Measurements from ENCODE around the gene MAOA. TPM values are rescaled to one million over a fixed set of nuclear protein-coding genes. Genes with fewer than 3 reads are reported as not detected.

Gene MAOA
- total and polyA plus RNA-seq, 2 donors (not counting 1 experiment from before 2014, with no cell fraction given): 0.05 TPM; not detected in 1

DNA sequence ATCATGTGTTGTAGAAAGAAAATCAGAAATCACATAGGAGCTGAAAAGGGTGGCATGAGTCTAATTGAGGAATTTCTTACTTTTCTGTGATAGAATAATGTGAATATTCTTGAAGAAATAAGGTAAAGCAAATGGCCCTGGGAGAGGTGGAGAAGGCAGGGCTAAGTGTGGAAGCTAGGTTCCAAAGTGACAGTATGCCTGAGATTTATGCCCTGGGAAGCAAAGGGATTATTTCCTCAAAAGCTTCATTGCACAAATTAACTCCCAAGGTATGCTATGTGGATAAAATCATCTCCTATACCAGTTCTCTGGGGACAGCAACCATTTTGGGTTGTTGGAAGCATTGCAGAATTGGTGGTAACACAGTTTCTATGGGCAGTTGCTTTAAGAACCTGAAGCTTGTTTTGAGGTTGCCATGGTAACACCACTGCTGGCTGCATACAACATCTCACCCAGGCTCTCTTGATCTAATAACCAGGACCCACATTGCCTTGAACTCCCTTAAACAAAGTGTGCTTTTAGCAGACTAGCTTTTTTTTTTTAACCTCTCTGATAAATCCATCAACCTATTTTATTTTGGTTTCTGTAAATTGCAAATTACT is 21.0 kb downstream of the MAOA start:
- Mint-ChIP-seq H3K4me1 (no peaks in the 10 kb centered on the region), H3K27me3 (peaks cover 6% of the 10 kb centered on the region), H3K4me3 (no peak overlapping the region), H3K27ac (no peak overlapping the region), H3K9me3 (ENCODE audit: insufficient read depth) (no peaks in the 10 kb centered on the region)
- H3K9ac ChIP-seq (ENCODE audit: low read length): no peak overlapping the region
- ChIA-PET POLR2A (no interaction called here), CTCF (no interaction called here)
- H3K27me3 ChIP-seq (replicated peaks in 1 of 4; ENCODE audit: control extremely low read depth in 1 of 4, control insufficient read depth in 3 of 4, insufficient read depth in 4 of 4, low read length in 3 of 4): peaks cover 0 to 6% (median 0%) of the 10 kb centered on the region in 4 experiments
- H3K27ac ChIP-seq (ENCODE audit: low read length in 2 of 2): no peak overlapping the region
- no peak for ATAC-seq (ENCODE audit: low read depth)
- intact Hi-C loops (cut with micrococcal nuclease): no loop called here
- H3K36me3 ChIP-seq (replicated peaks in 1 of 2; ENCODE audit: control extremely low read depth in 1 of 2, control insufficient read depth in 1 of 2, extremely low read depth in 1 of 2, insufficient read depth in 2 of 2, low read length in 1 of 2): no peaks in the 10 kb centered on the region
- no peaks in the 10 kb centered on the region for H3K4me1 ChIP-seq (ENCODE audit: control insufficient read depth in 2 of 2, insufficient read depth in 2 of 2, low read length in 2 of 2)
- no peaks in the 10 kb centered on the region for H3K9me3 ChIP-seq (ENCODE audit: control extremely low read depth in 1 of 3, control insufficient read depth in 2 of 3, insufficient read depth in 1 of 3, low read length in 2 of 3)
- H3K4me3 ChIP-seq (ENCODE audit: control extremely low read depth in 1 of 5, extremely low read depth in 1 of 5, insufficient read depth in 1 of 5, low read depth in 2 of 5, low read length in 4 of 5): no peak overlapping the region
- no peaks in the 10 kb centered on the region for H4K20me1 ChIP-seq (ENCODE audit: control insufficient read depth, insufficient read depth, low read length, poor library complexity, severe bottlenecking)
- no peak for DNase-seq
- H3K79me2 ChIP-seq (ENCODE audit: control insufficient read depth, insufficient read depth, low read length): no peaks in the 10 kb centered on the region
- no peak overlapping the region for H2AFZ ChIP-seq (ENCODE audit: insufficient read depth, low read depth, low read length, poor library complexity, severe bottlenecking)
- no peak overlapping the region for H3K4me2 ChIP-seq (replicated peaks; ENCODE audit: low read depth, low read length, poor library complexity, severe bottlenecking)
- no peak for TF ChIP-seq EZH2 (IDR thresholded peaks at IDR 0.05; ENCODE audit: borderline replicate concordance, insufficient read depth, low read depth, low read length, poor library complexity, severe bottlenecking)
- TF ChIP-seq, protein P1, sequence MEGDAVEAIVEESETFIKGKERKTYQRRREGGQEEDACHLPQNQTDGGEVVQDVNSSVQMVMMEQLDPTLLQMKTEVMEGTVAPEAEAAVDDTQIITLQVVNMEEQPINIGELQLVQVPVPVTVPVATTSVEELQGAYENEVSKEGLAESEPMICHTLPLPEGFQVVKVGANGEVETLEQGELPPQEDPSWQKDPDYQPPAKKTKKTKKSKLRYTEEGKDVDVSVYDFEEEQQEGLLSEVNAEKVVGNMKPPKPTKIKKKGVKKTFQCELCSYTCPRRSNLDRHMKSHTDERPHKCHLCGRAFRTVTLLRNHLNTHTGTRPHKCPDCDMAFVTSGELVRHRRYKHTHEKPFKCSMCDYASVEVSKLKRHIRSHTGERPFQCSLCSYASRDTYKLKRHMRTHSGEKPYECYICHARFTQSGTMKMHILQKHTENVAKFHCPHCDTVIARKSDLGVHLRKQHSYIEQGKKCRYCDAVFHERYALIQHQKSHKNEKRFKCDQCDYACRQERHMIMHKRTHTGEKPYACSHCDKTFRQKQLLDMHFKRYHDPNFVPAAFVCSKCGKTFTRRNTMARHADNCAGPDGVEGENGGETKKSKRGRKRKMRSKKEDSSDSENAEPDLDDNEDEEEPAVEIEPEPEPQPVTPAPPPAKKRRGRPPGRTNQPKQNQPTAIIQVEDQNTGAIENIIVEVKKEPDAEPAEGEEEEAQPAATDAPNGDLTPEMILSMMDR (IDR thresholded peaks at IDR 0.05): no peak

DNA sequence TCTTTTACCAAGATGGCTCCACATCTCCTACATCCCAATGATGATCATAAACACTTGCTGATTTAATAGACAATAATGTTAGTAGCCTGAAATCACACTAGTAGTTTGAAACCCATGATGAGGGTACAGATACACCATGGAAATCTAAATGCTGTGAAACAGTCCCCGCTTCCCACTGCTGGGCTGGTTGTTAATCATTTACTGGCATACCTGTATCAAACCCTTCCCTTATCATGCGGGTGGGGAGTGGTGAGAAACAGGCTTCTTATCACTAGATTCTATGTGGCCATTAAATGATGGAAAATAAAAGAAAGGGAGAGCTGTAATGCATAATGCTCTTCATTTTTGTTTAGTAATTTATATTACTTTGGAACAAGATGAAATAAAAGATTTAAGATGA is 21.9 kb downstream of the MAOA start:
- CTCF ChIA-PET: no interaction called here
- H3K4me1 ChIP-seq (ENCODE audit: control insufficient read depth in 2 of 2, insufficient read depth in 2 of 2, low read length in 2 of 2): no peaks in the 10 kb centered on the region
- H3K9ac ChIP-seq (ENCODE audit: low read length): no peak overlapping the region
- H3K4me2 ChIP-seq (replicated peaks; ENCODE audit: low read depth, low read length, poor library complexity, severe bottlenecking): no peak overlapping the region
- H4K20me1 ChIP-seq (ENCODE audit: control insufficient read depth, insufficient read depth, low read length, poor library complexity, severe bottlenecking): no peaks in the 10 kb centered on the region
- H3K27me3 ChIP-seq (replicated peaks in 1 of 4; ENCODE audit: control extremely low read depth in 1 of 4, control insufficient read depth in 3 of 4, insufficient read depth in 4 of 4, low read length in 3 of 4): peaks cover 0 to 6% (median 0%) of the 10 kb centered on the region in 4 experiments
- Mint-ChIP-seq H3K9me3 (ENCODE audit: insufficient read depth) (no peaks in the 10 kb centered on the region), H3K27ac (no peak overlapping the region), H3K4me1 (no peaks in the 10 kb centered on the region), H3K4me3 (no peak overlapping the region), H3K27me3 (peaks cover 6% of the 10 kb centered on the region)
- H2AFZ ChIP-seq (ENCODE audit: insufficient read depth, low read depth, low read length, poor library complexity, severe bottlenecking): no peak overlapping the region
- POLR2A ChIA-PET: no interaction called here
- no peaks in the 10 kb centered on the region for H3K9me3 ChIP-seq (ENCODE audit: control extremely low read depth in 1 of 3, control insufficient read depth in 2 of 3, insufficient read depth in 1 of 3, low read length in 2 of 3)
- DNase-seq (no peak), ATAC-seq (ENCODE audit: low read depth) (no peak)
- no peaks in the 10 kb centered on the region for H3K36me3 ChIP-seq (replicated peaks in 1 of 2; ENCODE audit: control extremely low read depth in 1 of 2, control insufficient read depth in 1 of 2, extremely low read depth in 1 of 2, insufficient read depth in 2 of 2, low read length in 1 of 2)
- intact Hi-C loops (cut with micrococcal nuclease): no loop called here
- WGBS (ENCODE audit: insufficient coverage): no CpG with 5 or more reads among the region's 2 CpGs
- H3K79me2 ChIP-seq (ENCODE audit: control insufficient read depth, insufficient read depth, low read length): no peaks in the 10 kb centered on the region
- no peak overlapping the region for H3K4me3 ChIP-seq (ENCODE audit: control extremely low read depth in 1 of 5, extremely low read depth in 1 of 5, insufficient read depth in 1 of 5, low read depth in 2 of 5, low read length in 4 of 5)
- TF ChIP-seq, protein P1 (IDR thresholded peaks at IDR 0.05): no peak
- TF ChIP-seq EZH2 (IDR thresholded peaks at IDR 0.05; ENCODE audit: borderline replicate concordance, insufficient read depth, low read depth, low read length, poor library complexity, severe bottlenecking): no peak
- H3K27ac ChIP-seq (ENCODE audit: low read length in 2 of 2): no peak overlapping the region
